IPS-18a (cell line): ENCODE results near the gene EIF2B5.

ENCODE experiments used
- H3K27ac ChIP-seq: one replicate; pipeline ENCODE4 v1.5.1; 2013; ENCODE audit warnings: low read length
- H3K27me3 ChIP-seq: one replicate; pipeline ENCODE4 v1.6.1; 2013; ENCODE audit warnings: mild to moderate bottlenecking, low read length; ENCODE audit not compliant: control insufficient read depth, insufficient read depth
- H3K36me3 ChIP-seq: one replicate; pipeline ENCODE4 v1.6.1; 2013; ENCODE audit warnings: low read depth, low read length; ENCODE audit not compliant: control insufficient read depth
- H3K4me1 ChIP-seq: one replicate; pipeline ENCODE4 v1.6.1; 2013; ENCODE audit warnings: low read depth, low read length; ENCODE audit not compliant: control insufficient read depth
- H3K4me3 ChIP-seq: one replicate; pipeline ENCODE4 v1.5.1; 2013; ENCODE audit warnings: low read length
- H3K9ac ChIP-seq: one replicate; pipeline ENCODE4 v1.6.1; 2013; ENCODE audit warnings: mild to moderate bottlenecking, low read length, moderate library complexity
- H3K9me3 ChIP-seq: one replicate; pipeline ENCODE4 v1.6.1; 2013; ENCODE audit warnings: low read depth, low read length; ENCODE audit not compliant: control insufficient read depth

EIF2B5 gene

DNA sequence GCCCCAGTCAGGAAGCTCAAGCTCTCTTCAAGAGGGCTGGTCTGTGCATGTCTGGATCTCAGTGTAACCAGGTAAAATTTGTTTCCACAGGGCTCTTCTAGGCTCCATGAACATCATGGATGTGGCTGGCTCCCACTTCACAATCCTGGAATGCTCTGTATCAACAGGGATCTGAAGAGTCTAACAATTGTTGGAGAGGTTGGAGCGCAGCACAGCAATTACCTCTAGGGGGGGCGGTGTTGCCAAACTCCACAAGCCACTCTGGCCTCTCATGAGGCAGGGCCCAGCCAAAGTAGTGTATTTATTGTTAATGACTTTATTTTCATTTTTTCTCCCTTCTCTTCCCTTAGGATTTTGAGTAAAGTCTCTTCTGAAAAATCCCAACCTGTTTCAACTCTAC is 6.1 kb upstream of the EIF2B5 start:
- no peaks in the 10 kb centered on the region for H3K36me3 ChIP-seq
- H3K9ac ChIP-seq, result no peak overlapping the region
- H3K9me3 ChIP-seq, result no peaks in the 10 kb centered on the region
- H3K27me3 ChIP-seq, result peaks cover 6% of the 10 kb centered on the region
- H3K4me3 ChIP-seq, result no peak overlapping the region
- H3K27ac ChIP-seq, result no peak overlapping the region
- H3K4me1 ChIP-seq, result peaks cover 6% of the 10 kb centered on the region

DNA sequence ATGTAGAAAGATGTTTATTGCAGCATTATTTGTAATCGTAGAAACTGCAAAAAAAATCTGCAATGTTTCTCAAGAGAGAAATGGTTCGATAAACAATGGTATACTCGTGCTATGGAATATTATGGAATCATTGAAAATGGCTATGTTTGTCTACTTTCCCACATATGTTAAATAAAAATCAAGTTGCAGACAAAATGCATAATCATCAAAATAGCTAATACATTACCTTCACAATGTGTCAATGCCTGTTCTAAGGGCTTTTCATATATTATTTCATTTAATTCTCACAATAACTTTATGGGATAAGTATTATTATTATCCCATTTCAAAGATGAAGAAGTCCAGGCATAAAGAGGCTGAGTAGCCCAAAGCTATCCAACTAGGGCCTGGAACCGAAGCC is 2.2 kb upstream of the EIF2B5 start:
- H3K4me1 ChIP-seq, result peaks cover 10% of the 10 kb centered on the region
- H3K36me3 ChIP-seq, result no peaks in the 10 kb centered on the region
- no peak overlapping the region for H3K4me3 ChIP-seq
- H3K27me3 ChIP-seq, result peaks cover 6% of the 10 kb centered on the region
- no peak overlapping the region for H3K27ac ChIP-seq
- no peaks in the 10 kb centered on the region for H3K9me3 ChIP-seq
- H3K9ac ChIP-seq, result no peak overlapping the region

DNA sequence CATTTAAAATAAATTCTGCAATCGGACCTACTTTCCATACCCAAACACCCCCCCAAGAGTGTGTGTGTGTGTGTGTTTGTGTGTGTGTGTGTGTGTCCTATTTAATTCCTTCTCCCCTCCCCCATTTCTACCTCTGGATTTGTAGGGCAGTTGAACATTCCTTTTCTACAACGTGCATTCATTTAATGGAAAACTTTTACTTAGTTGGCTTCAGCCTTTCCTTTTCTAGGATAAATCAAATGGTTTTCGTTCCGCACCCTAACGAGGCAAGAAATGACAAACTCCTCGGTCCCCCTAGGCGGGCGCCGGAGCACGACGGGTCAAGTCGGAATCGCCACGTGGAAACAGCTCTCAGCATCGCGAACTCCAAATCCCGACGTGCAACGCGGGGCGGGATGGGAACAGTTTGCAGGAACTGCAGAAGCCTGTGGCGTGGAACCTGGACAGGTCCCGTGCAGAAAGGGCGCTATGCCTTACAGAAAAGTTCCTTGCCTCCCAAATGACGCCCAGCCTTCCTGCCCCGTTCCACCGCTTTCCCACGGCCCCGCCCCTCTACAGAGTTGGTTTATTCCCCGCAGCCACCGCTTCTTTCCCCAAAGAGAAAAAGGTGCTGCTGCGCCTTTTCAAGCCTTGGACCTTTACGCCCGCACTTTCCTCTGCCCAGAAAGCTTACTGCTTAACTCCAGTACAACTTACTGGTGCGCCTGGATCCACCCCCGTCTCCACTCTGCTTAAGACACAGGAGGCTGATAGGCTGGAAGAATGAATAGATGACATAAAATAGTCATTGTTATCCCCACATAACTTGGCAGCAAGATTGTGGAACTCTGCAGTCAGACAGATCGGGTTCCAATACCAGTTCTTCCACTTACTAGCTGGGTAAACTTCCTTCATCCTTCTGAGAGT is 1.1 kb upstream of the EIF2B5 start:
- Histone ChIP-seq H3K27ac (no peak overlapping the region), H3K36me3 (no peaks in the 10 kb centered on the region), H3K9me3 (no peaks in the 10 kb centered on the region), H3K4me3 (peak overlapping the region; percentile 100), H3K9ac (peak overlapping the region; percentile 91), H3K4me1 (peaks cover 10% of the 10 kb centered on the region), H3K27me3 (peaks cover 6% of the 10 kb centered on the region)

GRCh38 chr3:184134746-184135148 is 411 bp upstream of the EIF2B5 start:
- Histone ChIP-seq H3K36me3 (no peaks in the 10 kb centered on the region), H3K27ac (no peak overlapping the region), H3K4me3 (peak overlapping the region; percentile 100), H3K4me1 (peaks cover 10% of the 10 kb centered on the region), H3K27me3 (peaks cover 6% of the 10 kb centered on the region), H3K9me3 (no peaks in the 10 kb centered on the region), H3K9ac (peak overlapping the region; percentile 91)

DNA sequence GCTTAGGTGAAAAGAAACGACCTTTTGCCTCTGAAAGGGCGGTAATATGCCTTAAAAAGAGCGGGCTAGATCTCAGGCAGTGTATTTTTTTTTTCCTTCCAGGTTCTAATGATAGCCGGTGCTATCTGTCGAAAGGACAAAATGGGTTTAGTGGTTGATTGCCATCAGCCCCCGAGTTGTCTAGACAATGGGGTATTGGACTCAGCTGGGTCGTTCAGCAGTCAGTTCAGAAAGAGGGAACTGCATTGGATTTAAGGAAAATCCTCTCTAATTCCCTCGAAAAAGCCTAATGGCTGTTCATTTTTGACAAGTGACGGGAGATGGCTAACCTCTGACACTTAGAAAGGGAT is 728 bp downstream of the EIF2B5 start:
- H3K4me3 ChIP-seq, result peak overlapping the region; percentile 100
- H3K36me3 ChIP-seq, result peaks cover 10% of the 10 kb centered on the region
- H3K9ac ChIP-seq, result peak overlapping the region; percentile 91

GRCh38 chr3:184140436-184140835 is 5.3 kb downstream of the EIF2B5 start:
- no peaks in the 10 kb centered on the region for H3K27me3 ChIP-seq
- no peak overlapping the region for H3K9ac ChIP-seq
- no peaks in the 10 kb centered on the region for H3K9me3 ChIP-seq
- H3K36me3 ChIP-seq, result peaks cover 51% of the 10 kb centered on the region
- no peak overlapping the region for H3K4me3 ChIP-seq
- no peak overlapping the region for H3K27ac ChIP-seq
- no peaks in the 10 kb centered on the region for H3K4me1 ChIP-seq

More for the DNA sequence above, 728 bp downstream of the EIF2B5 start:
- Histone ChIP-seq H3K9me3 (no peaks in the 10 kb centered on the region), H3K27me3 (peaks cover 6% of the 10 kb centered on the region), H3K4me1 (peaks cover 10% of the 10 kb centered on the region), H3K27ac (peak overlapping the region; percentile 18)

DNA sequence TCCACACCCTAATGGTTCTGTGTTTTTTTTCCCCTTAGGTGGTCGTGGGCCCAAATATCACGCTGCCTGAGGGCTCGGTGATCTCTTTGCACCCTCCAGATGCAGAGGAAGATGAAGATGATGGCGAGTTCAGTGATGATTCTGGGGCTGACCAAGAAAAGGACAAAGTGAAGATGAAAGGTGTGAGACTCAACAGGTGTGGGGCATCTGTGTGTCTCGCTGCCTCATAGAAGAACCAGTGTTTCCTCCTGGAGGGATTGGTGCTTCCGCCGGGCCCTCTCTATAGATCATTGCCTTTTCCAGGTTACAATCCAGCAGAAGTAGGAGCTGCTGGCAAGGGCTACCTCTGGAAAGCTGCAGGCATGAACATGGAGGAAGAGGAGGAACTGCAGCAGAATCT is 7.0 kb downstream of the EIF2B5 start:
- Histone ChIP-seq H3K36me3 (peaks cover 55% of the 10 kb centered on the region), H3K27me3 (no peaks in the 10 kb centered on the region), H3K4me3 (no peak overlapping the region), H3K9ac (no peak overlapping the region), H3K4me1 (no peaks in the 10 kb centered on the region), H3K9me3 (no peaks in the 10 kb centered on the region), H3K27ac (no peak overlapping the region)

DNA sequence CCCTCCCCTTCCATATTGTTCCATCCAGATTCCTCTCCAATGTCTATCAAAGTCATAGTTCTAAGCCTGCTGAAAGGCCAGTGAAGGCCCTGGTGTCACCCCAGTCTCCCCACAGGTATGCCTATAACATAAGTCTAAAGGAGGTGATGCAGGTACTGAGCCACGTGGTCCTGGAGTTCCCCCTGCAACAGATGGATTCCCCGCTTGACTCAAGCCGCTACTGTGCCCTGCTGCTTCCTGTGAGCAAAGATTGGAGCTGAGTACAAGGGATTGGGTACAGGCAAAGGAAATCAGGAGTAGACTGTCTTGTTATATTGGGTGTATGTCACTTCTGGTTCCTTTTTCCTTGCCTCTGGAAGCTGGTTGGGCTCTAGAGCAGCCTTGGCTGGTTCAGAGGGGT is 8.2 kb downstream of the EIF2B5 start:
- no peaks in the 10 kb centered on the region for H3K27me3 ChIP-seq
- peaks cover 55% of the 10 kb centered on the region for H3K36me3 ChIP-seq
- no peak overlapping the region for H3K4me3 ChIP-seq
- H3K27ac ChIP-seq, result no peak overlapping the region
- no peak overlapping the region for H3K9ac ChIP-seq
- H3K9me3 ChIP-seq, result no peaks in the 10 kb centered on the region
- no peaks in the 10 kb centered on the region for H3K4me1 ChIP-seq

- Histone ChIP-seq H3K9me3 (no peaks in the 10 kb centered on the region), H3K36me3 (peaks cover 55% of the 10 kb centered on the region), H3K4me1 (no peaks in the 10 kb centered on the region), H3K9ac (no peak overlapping the region), H3K27me3 (no peaks in the 10 kb centered on the region), H3K4me3 (no peak overlapping the region), H3K27ac (no peak overlapping the region)
These were observed 9.3 kb downstream of the EIF2B5 start for GRCh38 chr3:184144505-184144904.

- no peak overlapping the region for H3K27ac ChIP-seq
- no peaks in the 10 kb centered on the region for H3K9me3 ChIP-seq
- peaks cover 53% of the 10 kb centered on the region for H3K36me3 ChIP-seq
- no peak overlapping the region for H3K4me3 ChIP-seq
- H3K4me1 ChIP-seq, result no peaks in the 10 kb centered on the region
- H3K27me3 ChIP-seq, result no peaks in the 10 kb centered on the region
- H3K9ac ChIP-seq, result no peak overlapping the region
These were observed 10.0 kb downstream of the EIF2B5 start for GRCh38 chr3:184145111-184145524.

- Histone ChIP-seq H3K27me3 (no peaks in the 10 kb centered on the region), H3K9ac (no peak overlapping the region), H3K36me3 (peaks cover 46% of the 10 kb centered on the region), H3K9me3 (no peaks in the 10 kb centered on the region), H3K4me1 (no peaks in the 10 kb centered on the region), H3K27ac (no peak overlapping the region), H3K4me3 (no peak overlapping the region)
These were observed 10.7 kb downstream of the EIF2B5 start for GRCh38 chr3:184145751-184146270.

GRCh38 chr3:184148076-184148475 is 12.9 kb downstream of the EIF2B5 start:
- Histone ChIP-seq H3K9me3 (no peaks in the 10 kb centered on the region), H3K27me3 (no peaks in the 10 kb centered on the region), H3K9ac (no peak overlapping the region), H3K4me1 (no peaks in the 10 kb centered on the region), H3K36me3 (peaks cover 24% of the 10 kb centered on the region), H3K27ac (no peak overlapping the region), H3K4me3 (no peak overlapping the region)
